Activated T-cell treated with anti-CD3 and anti-CD28 coated beads, Interleukin-2, amount 50 U/mL, for 1 hour (primary cell): ENCODE results near the gene MMP15.
A peak's percentile ranks its signal among the peaks of the same experiment; 100 is the strongest.
"Not testable (repeated sequence)": the region's sequence is repeated elsewhere in the genome, so short reads cannot be mapped to it uniquely, and the experiment has no call there.

ENCODE experiments used
- DNase-seq: peaks from one replicate; pipeline ENCODE4 v3.0.0-alpha.2; 2020

The MMP15 gene

DNA sequence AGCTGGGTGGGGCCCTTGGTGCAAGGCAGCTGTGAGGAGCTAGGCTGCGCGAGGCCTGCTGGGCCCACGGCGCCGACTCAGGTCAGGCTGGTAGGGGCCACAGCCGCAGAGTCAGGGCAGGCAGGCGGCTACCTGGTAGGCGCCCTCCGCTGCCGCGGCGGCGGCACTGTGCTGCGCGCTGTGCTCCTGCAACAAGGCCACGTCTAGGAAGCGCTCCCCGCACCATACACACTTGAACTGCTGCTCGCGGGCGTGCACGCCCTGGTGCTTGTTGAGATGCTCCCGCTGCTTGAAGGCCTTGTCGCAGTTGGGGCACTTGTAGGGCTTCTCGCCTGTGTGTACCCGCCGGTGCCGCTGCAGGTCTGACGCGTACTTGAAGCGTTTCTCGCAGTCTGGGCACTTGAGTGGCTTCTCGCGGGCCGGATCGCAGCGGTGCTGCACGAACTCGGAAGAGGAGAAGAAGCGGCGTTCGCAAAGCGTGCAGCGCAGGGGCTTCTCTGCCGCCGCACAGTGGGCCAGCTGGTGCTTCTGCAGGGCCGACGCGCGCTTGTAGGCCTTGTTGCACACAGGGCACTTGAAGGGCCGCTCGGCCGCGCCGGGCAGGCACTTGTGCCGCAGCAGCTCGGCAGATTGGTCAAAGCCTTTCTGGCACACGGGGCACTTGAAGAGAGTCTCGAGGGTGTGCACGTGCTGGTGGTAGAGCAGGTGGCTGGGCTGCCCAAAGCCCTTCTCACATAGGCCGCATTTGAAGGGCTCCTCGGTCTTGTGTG lies 29.0 kb upstream of the MMP15 start:
- DNase-seq, result no peak

DNA sequence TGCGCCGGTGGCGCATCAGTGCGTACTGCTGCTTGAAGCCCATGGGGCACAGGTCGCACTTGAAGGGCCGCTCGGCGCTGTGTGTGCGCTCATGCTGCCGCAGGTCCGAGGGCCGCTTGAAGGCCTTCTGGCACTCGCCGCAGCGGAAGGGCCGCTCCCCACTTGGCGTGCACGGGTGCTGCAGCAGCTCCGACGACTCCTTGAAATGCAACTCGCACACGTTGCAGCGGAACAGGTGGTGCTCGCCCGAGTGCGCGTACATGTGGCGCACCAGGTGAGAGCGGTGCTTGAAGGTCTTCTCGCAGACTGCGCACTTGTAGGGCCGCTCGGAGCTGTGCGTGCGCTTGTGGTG lies 28.4 kb upstream of the MMP15 start:
- DNase-seq, result no peak

DNA sequence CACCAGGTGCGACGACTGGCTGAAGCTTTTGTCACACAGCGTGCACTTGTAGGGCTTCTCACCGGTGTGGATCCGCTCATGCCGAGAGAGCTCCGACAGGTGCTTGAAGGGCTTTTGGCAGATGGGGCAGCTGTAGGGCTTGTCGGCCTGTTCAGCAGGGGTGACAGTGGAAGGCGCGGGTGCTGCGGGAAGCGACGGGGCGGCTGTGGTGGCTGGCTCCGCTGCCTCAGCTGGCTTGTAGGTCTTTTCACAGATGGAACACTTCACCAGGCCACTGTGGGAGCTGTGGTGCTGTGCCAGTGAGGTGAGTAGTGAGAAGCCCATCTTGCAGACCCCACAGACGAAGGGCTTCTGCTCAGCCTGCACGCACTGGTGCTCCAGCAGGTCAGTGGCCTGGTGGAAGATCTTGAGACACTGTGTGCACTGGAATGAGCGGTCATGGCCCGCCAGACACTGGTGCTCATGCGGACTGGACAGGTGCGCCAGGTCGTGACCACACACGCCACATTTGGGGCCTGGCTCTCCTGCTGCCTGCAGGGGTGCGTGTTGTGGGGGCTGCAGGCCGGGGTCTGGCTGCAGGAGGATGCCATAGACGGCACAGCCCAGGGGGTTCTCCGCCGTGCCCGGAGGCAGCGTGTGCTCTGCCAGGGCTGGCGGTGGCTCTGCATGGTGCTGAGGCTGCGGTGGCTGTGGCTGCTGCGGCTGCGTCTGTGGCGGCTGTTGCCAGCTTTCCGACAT lies 27.9 kb upstream of the MMP15 start:
- DNase-seq, result no peak

DNA sequence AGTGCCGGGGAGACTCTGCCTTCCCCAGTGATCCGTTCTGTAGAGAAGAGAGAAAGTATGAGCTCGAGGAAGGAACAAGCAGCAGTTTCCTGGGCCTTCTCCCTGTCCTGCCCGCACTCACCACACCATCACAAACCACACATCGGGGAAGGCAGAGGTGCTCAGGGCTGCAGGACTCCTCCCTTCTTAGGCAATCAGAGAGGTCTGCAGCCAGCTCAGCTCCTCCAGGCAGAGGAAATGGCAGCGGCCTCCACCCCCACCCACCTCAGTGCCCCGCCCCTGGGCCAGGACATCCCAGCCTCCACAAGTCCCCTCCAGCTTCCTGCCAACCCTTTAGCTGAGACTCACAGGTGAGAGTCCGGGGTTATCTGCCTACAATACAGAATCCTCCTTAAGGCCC lies 27.1 kb upstream of the MMP15 start:
- peak; percentile 56 for DNase-seq

DNA sequence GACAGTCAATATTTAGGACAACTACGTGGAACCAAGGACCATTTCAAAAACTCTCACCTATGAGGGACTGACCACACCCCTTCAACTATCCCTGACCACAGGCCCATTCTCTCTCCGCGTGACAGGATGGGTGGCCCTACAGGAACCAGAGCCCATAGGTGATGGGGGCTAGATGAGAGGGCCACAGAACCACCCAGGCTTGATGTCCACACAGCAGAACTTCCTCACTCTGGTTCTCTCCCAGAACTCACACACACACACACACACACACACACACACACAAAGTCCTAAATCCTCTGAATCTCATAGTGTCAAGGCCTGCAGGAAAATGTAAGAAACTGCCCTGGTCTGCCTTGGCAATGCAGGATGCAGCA lies 26.6 kb upstream of the MMP15 start:
- no peak for DNase-seq

DNA sequence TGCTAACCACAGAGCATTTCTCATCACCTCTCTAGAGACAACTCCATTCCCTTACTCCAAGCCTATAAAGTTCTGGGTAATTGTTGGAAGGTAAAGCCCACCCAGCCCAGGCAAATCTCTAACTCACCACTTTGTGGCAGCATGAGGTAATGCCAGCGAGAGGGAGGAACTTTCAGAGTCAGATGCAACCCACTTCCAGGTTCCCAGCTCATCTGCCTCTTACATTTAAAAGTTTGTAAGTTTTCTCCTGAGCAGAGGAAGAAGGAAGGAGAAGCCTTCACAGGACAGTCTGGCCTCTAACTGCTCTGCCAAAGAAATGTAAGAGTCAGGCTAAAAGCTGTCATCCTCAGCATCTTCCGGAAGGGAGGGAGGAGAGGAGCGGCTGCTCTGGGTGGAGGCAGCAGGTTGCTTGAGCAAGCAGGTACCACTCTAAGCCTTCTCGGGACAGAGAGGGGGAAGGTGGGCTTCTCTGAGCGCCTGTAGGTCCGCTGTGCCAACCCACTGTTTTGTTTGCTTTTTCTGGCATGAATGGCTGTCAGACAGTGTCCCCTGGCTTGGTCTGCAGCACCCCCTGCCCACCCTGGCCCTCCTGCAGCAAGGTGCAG lies 26.1 kb upstream of the MMP15 start:
- DNase-seq, result peak; percentile 31

DNA sequence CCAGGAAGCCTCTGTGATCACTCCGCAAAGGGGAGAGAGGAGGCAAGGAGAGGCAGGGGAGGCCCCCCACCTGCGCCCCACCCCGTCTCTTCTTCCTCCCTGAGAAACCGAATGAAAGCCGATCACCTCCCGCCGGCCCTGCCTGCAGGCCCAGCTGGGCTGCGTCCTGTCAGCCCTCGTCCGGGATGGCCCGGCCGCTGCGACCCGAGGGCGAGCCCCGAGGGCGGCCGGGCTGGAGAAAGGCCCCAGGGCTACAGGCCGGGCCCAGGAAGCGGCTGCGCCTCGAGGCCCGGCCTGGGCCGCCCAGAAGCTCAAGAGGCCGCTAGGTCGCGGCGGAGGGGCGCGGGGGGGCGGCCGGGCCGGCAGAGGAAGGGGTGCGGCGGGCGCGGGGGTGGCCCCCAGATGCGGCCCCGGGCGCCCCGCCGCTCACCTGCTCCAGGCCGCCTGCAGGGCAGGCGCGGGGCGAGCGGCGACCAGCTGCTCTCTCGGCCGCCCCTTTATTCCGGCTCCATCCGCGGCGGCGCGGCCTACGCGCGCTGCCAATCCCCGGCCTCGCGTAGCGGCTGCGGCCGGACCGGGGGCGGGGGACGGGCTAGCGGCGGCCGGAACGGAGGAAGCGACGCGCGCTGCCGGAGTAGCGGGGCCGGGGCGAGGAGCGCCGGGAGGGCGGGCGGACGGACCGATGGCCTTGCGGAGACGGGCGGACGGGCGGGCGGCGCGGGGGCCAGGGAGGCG lies 25.4 kb upstream of the MMP15 start, which contains the start of gene ZNF319:
TSS of gene ZNF319 (minus strand) at position 702 of the 735 bp plus-strand sequence. CDS start 2,407 bp downstream, outside the sequence.
- DNase-seq, result peak; percentile 52

DNA sequence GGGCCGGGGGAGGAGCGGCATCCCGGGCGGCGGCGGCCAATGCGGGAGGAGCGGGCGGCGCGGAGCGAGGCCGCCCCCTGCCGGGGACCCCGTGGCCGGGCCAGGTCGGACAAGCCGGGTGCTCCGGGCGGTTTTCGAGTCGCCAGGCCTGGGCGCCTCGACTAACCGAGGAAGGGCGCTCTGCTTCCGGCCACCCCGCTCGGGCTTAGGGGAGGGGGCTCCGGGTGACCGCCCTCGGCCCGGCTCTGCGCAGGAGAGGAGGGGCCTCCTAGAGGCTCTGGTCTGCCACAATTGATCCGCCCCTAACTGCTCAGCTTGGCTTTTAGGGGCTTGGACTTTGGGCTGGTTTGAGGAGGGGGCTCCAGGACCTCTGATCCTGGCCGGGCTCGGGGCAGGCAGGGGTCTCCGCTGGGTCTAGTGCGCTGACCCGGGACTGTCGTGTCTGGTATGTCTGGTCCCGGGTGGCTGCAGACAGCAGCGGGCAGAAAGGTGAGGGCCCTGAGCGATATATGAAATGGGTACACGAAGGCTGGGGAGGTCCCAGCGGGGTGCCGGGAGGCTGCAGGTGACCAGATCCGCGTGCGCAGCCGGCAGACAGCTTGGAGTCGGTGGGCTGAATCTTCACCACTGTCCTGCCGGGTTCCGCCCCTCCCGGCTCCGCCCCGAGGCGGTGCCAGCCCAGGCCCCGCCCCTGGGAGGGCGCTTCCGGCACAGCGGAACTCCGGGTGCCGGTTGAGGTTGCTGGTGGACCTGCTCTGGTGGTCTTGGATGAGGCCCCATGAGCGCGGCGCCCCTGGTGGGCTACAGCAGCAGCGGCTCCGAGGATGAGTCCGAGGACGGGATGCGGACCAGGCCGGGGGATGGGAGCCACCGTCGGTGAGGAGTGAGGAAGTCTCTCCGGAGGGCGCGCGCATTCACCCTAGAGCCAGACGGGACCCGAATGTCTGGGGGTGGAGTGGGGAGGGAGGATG lies 24.6 kb upstream of the MMP15 start, which contains the start of gene USB1:
TSS of gene USB1 (plus strand) at position 702 of the 971 bp plus-strand sequence. CDS start at position 779, 77 bp downstream.
- peak; percentile 90 for DNase-seq

DNA sequence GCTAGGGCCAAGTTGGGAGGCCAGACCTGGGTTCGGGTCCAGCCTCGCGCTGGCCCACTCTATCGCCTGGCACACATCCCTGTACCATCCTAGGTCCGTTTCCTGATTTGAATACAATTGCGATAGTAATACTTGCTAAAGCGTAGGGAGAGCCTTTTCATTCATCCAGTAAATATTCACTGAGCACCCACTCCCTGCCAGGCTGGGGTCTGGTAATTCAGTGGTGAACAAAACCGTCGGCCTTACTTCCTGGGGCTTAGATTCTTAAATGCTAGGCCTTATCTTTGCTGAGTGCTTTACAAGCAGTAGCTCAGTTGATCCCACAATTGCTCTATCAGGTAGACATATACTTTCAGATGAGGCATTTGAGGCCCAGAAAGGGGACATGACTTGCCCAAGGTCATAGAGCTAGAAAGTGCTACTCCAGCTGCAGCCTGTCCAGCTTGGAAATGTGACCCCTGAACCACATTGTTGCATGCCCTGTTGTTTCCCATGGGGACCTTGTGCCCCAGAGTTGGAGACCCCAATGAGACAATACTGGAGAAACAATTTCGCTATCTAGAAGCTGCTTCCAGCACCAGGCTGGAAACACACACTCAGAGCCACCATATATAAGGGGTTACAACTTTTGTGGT lies 23.7 kb upstream of the MMP15 start:
- DNase-seq, result no peak

DNA sequence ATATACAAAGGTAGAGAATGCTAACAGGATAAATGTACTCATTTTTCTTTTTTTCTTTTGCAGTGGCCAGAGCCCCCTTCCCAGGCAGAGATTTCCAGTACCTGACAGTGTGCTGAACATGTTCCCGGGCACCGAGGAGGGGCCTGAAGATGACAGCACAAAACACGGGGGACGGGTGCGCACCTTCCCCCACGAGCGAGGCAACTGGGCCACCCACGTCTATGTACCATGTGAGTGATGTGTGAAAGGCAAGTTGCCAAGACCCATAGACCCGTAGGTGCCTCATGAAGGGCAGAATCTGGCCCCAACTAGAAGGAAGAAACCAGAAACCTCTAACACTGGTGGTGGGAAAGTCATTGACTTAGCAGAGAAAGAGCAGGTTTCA lies 23.1 kb upstream of the MMP15 start:
- no peak for DNase-seq

DNA sequence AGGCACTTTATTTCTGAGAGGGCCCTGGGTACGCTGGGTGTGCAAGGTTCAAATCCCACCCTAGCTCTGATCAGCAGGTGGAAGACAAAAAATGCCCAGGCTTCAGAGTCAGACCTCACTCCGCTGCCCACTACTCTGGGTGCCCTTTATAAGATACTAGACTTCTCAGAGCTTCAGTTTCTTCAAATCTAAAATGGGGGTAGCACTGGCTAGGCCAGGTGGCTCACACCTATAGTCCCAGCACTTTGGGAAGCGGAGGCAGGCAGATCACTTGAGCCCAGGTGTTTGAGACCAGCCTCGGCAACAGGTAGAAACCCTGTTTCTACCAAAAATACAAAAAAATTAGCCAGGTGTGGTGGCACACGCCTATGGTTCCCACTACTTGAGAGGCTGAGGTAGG lies 22.6 kb upstream of the MMP15 start:
- no peak for DNase-seq

DNA sequence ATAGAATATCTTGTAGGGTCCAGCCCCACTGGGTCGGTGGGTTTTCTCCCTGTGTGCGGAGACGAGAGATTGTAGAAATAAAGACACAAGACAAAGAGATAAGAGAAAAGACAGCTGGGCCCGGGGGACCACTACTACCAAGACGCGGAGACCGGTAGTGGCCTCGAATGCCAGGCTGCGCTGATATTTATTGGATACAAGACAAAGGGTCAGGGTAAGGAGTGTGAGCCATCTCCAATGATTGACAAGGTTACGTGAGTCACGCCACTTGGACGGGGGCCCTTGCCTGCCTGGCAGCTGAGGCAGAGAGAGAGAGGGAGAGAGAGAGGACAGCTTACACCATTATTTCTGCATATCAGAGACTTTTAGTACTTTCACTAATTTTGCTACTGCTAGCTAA lies 20.8 kb upstream of the MMP15 start:
- not testable (repeated sequence) for DNase-seq

DNA sequence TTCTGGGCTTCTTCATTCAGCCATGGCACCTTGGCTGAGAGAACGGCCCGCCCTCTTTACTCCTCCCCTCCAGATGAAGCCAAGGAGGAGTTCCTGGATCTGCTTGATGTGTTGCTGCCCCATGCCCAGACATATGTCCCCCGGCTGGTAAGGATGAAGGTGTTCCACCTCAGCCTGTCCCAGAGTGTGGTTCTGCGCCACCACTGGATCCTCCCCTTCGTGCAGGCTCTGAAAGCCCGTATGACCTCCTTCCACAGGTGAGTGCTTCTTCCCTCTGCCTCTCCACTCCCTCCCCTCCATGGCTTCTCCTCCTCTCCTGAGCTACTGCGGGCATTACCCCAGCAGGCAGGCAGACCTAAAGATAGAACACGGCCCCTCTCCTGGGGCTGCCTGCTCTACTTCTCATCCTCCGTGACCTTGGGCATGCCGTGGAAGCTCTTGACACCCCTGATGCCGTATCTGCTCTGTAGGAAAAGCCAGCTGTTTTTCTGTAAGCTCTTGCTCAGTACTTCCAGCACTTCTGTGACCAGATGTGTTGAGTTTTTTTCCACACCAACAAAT lies 15.6 kb upstream of the MMP15 start:
- DNase-seq, result no peak

DNA sequence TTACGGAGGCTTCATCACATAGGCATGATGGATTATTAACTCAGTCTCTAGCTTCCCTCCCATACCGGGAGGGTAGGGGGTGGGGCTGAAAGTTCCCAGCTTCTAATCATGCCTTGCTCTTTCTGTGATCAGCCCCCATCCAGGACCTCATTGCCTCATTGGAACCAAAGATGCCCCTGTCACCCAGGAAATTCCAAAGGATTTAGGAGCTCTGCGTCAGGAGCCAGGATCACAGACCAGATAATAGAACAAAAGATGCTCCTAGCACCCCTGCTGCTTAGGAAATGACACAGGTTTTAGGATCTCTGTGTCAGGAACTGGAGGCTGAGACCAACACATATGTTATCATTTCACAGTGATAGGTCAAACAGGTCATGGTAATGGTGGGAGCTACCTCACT lies 14.7 kb upstream of the MMP15 start:
- DNase-seq, result no peak

DNA sequence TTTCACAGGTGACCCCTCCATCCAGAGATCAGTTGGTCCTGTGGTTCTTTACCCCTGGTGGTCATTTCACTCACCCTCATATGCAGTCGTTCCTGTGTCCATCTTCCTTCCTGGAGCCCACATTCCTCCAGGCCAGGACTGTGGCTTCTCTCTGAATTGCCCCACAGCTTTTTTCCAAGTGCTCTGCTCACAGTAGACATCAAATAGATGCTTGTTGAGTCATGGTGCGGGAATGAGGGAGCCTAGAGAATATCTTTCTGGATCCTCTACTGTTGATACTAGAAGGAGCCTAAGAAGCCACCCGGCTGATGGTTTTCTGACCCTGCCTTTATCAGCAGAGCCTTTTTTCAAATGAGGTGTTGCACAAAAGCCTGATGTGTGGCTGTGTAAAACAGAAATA lies 13.9 kb upstream of the MMP15 start:
- no peak for DNase-seq

DNA sequence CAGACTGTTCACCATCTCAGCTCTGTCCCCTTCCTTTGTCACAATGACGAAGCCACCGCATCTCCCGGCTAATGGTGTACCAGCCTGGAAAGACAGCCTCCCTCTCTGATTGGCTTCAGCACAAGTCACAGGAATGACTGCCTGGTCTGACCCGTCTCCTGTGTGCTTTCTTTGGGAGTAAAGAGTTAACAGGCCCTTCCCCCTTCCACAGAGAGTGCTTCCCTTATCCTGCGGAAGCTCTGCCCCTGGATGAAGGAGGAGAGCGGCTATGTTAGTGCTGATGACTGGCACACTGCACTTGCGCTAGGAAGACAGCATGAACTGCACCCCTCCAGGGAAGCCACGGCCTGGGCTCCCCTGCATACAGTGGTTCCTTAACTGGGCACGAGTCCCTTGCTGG lies 13.1 kb upstream of the MMP15 start:
- DNase-seq, result no peak

DNA sequence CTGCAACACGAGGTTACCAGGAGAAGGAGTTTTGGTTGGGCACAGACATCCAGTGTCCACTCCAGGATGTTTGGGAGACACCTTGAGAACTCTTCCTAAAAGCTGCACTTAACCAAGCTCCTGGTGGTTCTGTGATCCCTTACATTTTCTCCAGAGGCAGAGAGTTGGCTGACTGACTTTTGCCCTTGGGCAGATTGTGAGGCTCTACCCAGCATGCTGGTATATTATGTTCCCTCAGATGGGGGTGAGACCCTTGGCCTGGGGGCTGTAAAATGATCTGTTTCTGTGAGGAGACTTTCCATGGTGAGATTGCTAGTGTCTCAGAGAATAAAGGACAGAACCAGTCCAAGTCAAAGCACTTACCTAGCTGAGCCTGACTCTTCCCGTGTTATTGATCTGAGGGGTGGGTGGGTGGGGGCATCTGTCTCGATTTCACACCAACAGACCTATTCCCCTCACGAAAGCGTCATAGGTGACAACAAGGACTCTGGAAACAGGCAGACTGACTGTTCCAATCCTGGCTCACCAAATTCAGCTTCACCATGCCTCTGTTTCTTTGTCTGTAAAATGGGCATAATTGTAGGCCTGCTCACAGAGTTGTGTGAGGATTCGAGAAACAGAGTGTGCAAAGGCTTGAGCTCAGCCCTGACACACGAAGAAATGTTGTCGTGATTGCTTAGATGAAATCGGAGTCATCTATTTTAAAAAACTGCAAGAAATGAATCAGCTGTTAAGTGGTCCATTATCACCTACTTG lies 12.2 kb upstream of the MMP15 start:
- no peak for DNase-seq

DNA sequence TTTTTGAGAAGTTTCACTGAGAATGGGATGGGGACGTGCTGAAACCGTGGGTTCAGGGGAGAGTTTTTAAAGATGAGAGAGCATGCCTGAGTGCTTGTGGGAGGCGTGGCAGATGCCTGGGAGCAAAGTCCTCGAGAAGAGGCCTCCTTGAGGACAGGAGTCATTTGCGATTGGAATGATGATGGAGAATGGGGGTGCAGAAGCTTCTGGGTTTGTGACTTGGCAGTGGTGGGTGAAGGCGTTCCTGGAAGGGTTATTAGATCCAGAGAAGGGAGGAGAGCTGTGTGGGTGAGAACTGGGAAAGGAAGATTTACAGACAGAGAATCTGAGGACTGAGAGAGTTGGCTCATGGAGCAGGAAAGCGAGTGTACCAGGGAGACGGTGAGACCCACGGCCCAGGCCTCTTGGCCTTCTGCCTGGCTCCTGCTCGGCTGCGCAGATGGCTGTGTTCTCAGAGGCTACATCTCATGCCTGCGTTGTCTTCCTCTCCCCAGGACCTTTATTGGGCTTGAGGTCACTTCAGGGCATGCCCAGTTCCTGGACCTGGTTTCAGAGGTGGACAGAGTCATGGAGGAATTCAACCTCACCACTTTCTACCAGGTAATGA lies 8.6 kb upstream of the MMP15 start:
- no peak for DNase-seq

DNA sequence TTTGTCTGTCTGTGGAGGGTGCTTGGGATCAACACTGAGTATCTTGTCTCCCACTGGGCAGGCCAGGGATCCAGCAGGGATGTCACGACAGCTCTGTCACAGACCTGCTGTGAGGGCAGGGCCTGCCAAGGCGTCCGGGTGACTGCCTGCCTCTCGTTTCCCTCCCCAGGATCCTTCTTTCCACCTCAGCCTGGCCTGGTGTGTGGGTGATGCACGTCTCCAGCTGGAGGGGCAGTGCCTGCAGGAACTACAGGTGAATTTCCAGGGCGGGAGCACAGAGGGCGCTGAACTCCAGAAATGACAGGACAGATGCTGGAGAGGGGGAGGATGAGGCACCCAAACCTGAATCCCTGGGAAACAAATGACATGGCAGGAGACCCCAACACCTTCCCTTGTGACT lies 6.8 kb upstream of the MMP15 start:
- no peak for DNase-seq
